Erythroblast (primary cell): ENCODE measurements around the gene RIPK1.
A peak's percentile ranks its signal among the peaks of the same experiment; 100 is the strongest.
"Not testable (repeated sequence)": the region's sequence is repeated elsewhere in the genome, so short reads cannot be mapped to it uniquely, and the experiment has no call there.

Experiments
- DNase-seq, 2 experiments: peaks; one replicate each; lab custom pipeline; 2025; lab: John Stamatoyannopoulos, UW
- GATA1 ChIP-seq: IDR thresholded peaks from 2 replicates; pipeline ENCODE4 v1.6.1; 2011; ENCODE audit warnings: low read depth, mild to moderate bottlenecking, control low read depth, low read length, moderate library complexity
- POLR2A ChIP-seq: IDR thresholded peaks from 2 replicates; pipeline ENCODE4 v1.6.1; 2011; ENCODE audit warnings: mild to moderate bottlenecking, low read length

Gene RIPK1

GRCh38 chr6:3057063-3057770 is 11.1 kb upstream of the RIPK1 start:
- DNase-seq, result no peak
- TF ChIP-seq GATA1 (no peak), POLR2A (no peak)

DNA sequence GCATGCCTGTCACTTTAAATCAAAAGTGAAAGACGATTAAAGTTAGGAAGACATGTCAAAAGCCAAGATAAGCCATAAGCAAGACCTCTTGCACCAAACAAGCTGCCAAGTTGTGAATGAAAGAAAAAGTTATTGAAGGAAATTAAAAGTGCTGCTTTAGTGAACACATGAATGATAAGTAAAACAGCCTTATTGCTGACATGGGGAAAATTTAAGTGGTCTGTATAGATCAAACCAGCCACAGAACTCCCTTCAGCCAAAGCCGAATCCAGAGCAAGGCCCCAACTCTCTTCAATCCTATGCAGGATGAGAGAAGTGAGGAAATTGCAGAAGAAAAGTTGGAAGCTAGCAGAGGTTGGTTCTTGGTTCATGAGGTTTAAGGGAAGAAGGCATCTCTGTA is 9.3 kb upstream of the RIPK1 start:
- no peak for TF ChIP-seq POLR2A
- TF ChIP-seq GATA1, result no peak
- DNase-seq, result no peak

DNA sequence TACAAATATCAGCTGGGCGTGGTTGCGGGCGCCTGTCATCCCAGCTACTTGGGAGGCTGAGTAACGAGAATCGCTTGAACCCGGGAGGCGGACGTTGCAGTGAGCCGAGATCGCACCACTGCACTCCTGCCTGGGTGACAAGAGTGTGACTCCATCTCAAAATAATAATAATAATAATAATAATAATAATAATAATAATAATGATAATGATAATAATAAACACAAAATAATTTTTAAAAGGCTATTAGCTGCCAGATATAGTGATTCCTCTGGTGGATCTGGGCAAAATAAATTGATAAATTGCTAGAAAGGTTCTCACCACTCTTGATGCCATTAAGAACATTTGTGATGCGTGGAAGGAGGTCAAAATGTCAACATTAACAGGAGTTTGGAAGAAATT is 8.2 kb upstream of the RIPK1 start:
- not testable (repeated sequence) for DNase-seq

DNA sequence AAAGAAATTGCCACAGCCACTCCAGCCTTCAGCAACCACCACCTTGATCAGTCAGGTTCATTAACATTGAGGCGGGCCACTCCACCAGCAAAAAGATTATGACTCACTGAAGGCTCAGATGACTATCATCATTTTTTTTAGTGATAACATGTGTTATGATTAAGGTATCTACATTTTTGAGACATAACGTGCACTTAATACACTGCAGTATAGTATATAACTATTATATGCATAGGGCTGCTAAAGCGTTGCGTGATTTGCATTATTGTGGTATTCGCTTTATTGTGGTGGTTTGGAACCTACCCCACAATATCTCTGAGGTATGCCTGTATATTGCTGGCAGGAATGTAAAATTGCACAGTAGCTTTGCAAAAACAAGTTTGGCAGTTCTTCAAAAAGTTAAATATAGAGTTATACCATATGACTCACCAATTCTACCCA is 6.8 kb upstream of the RIPK1 start:
- TF ChIP-seq POLR2A (no peak), GATA1 (no peak)
- DNase-seq, result peak; percentile 16 to 25

DNA sequence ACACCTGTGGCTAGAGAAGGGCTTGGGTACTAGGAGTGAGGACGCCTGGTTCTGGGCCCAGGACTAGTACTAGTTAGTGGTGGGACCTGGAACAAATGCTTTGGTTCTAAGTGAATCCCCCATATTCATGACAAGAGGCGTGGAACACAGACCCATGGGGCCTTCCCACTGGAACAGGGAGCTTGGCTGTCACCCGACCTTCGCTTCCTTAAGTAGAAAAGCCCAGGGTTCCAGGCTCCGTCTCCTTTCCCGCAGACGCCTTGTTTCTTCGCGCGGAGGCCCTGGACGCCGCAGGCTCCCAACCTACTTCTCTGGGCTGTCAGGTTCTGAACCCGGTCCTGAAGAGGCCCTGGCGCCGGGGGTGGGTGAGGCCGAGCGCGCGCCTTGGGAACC is 5.0 kb upstream of the RIPK1 start:
- DNase-seq, result not testable (repeated sequence)

GRCh38 chr6:3063733-3064700 is 4.3 kb upstream of the RIPK1 start:
- DNase-seq, result peak; percentile 93
- TF ChIP-seq GATA1, result no peak
- peak; percentile 92 for TF ChIP-seq POLR2A

GRCh38 chr6:3071568-3071967 is 3.3 kb downstream of the RIPK1 start:
- no peak for TF ChIP-seq GATA1
- TF ChIP-seq POLR2A, result no peak
- DNase-seq, result peak in 1 of 2 experiments; percentile 23

GRCh38 chr6:3072798-3073197 is 4.5 kb downstream of the RIPK1 start:
- DNase-seq, result no peak
- no peak for TF ChIP-seq GATA1
- TF ChIP-seq POLR2A, result no peak

GRCh38 chr6:3073382-3073781 is 5.1 kb downstream of the RIPK1 start:
- DNase-seq, result no peak
- no peak for TF ChIP-seq GATA1
- no peak for TF ChIP-seq POLR2A

- no peak for DNase-seq
- TF ChIP-seq GATA1 (no peak), POLR2A (no peak)
Measured at GRCh38 chr6:3075772-3076113, 7.4 kb downstream of the RIPK1 start.

DNA sequence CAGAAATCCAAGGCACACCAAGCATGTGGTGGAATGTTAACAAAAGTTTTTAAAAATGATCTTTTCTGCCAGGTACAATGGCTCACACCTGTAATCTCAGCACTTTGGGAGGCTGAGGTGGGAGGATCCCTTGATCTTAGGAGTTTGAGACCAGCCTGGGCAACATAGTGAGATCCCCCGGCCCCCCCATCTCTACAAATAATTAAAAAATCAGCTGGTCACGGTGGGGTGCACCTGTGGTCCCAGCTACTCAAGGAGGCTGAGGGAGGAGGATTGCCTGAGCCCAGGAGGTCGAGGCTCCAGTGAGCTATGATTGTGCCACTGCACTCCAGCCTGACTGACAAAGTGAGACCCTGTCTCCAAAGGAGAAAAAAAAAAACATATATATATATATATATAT is 8.0 kb downstream of the RIPK1 start:
- no peak for TF ChIP-seq GATA1
- no peak for TF ChIP-seq POLR2A
- DNase-seq, result no peak

GRCh38 chr6:3077430-3077829 is 9.1 kb downstream of the RIPK1 start:
- no peak for TF ChIP-seq POLR2A
- no peak for TF ChIP-seq GATA1
- DNase-seq, result no peak

DNA sequence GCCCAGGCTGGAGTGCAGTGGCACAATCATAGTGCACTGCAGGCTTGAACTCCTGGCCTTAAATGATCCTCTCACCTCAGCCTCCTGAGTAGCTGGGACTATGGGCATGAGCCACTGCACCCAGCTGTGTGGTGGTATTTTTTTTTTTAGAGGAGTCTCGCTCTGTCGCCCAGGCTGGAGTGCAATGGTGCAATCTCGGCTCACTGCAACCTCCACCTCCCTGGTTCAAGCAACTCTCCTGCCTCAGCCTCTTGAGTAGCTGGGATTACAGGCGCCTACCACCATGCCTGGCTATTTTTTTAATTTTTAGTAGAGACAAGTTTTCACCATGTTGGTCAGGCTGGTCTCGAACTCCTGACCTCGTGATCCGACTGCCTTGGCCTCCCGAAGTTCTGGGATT is 10.7 kb downstream of the RIPK1 start:
- not testable (repeated sequence) for DNase-seq

DNA sequence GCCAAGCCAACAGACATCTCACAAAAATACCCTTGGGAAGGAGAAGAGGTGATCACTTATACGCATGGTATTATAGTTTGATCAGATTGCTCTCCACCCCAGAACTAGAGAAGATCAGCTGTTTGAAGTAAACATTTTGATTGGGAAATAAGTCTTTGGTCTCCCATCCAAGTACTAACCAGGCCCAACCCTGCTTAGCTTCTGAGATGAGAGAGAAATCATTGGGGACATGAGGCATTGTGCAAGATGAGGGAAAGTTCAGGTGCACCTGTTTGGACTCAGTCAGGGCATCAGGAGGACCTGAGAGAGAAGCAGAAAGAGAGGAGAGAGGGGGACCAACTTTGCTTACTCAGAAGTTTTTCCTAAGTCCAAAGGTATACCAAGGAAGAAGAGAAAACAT is 11.4 kb downstream of the RIPK1 start:
- DNase-seq, result no peak
- no peak for TF ChIP-seq POLR2A
- no peak for TF ChIP-seq GATA1

DNA sequence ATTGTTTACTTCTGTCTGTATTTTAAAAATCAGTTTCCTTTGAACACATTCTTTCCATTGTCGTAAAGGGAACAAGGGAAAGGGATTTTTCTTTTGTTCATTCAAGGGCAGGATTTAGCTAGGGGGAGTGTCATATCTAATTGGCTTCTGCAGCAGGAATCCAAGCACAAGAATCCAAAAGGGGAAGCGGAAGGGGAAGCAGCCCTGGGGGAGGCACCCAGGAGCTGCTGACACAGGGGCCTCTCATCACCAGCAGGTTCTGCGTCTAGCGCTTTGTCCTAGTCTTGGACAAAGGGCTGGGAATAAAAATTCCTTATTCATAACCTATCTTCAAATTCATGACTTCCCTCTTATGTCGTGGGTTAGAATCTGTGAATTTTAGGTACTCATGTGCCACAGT is 13.7 kb downstream of the RIPK1 start:
- TF ChIP-seq POLR2A (no peak), GATA1 (no peak)
- no peak for DNase-seq
